WTC11 (cell line): ENCODE results near the gene RETSAT. TPM values are rescaled to one million over a fixed set of nuclear protein-coding genes. Genes with fewer than 3 reads are reported as not detected.

Source experiments
- ATAC-seq: fragments of 200-7000 bp; cut with Tn5 transposase; 2 replicates; pipeline ENCODE4 v1.10.0; 2021; ENCODE audit warnings: mild to moderate bottlenecking, moderate library complexity
- CTCF ChIA-PET: fragments of 300-600 bp; sonication (Branson Sonifier 250); formaldehyde crosslinking; loops from one replicate; lab custom pipeline; 2021; ENCODE audit warnings: antibody characterized with exemption; lab: Charles Lee
- POLR2A ChIA-PET: fragments of 350-600 bp; sonication (Branson Sonifier 250); formaldehyde crosslinking; loops from one replicate; lab custom pipeline; 2021; ENCODE audit warnings: antibody characterized with exemption; lab: Charles Lee
- DNase-seq: peaks from one replicate; pipeline ENCODE4 v3.0.0; 2021; ENCODE audit warnings: low spot score
- H3K27ac Mint-ChIP-seq: 2 replicates; pipeline ENCODE4 v1.8.0; 2021; ENCODE audit warnings: mixed read lengths
- H3K27me3 Mint-ChIP-seq: 2 replicates; pipeline ENCODE4 v1.8.0; 2021; ENCODE audit warnings: low read depth, mild to moderate bottlenecking, moderate library complexity, mixed read lengths
- H3K36me3 Mint-ChIP-seq: 2 replicates; pipeline ENCODE4 v1.8.0; 2021; ENCODE audit warnings: mixed read lengths
- H3K4me1 Mint-ChIP-seq: 2 replicates; pipeline ENCODE4 v1.8.0; 2022; ENCODE audit warnings: mixed read lengths
- H3K4me3 Mint-ChIP-seq: 2 replicates; pipeline ENCODE4 v1.8.0; 2021; ENCODE audit warnings: mild to moderate bottlenecking, moderate library complexity, mixed read lengths
- H3K9me3 Mint-ChIP-seq: 2 replicates; pipeline ENCODE4 v1.8.0; 2021; ENCODE audit warnings: mixed read lengths
- ATF1 ChIP-seq: sonication (generic); formaldehyde crosslinking; IDR thresholded peaks from 2 replicates; pipeline ENCODE4 v1.8.1; 2023; ENCODE audit warnings: mild to moderate bottlenecking, moderate library complexity, missing genetic modification reagents
- ELF4 ChIP-seq: sonication (generic); formaldehyde crosslinking; IDR thresholded peaks from 2 replicates; pipeline ENCODE4 v1.8.1; 2022; ENCODE audit warnings: low read depth, mild to moderate bottlenecking, moderate library complexity, missing genetic modification reagents
- ESRRA ChIP-seq: sonication (generic); formaldehyde crosslinking; IDR thresholded peaks from 2 replicates; pipeline ENCODE4 v1.8.1; 2022; ENCODE audit warnings: mild to moderate bottlenecking, missing genetic modification reagents, borderline replicate concordance
- FOXP4 ChIP-seq: sonication (generic); formaldehyde crosslinking; IDR thresholded peaks from 2 replicates; pipeline ENCODE4 v1.8.0; 2022; ENCODE audit warnings: mild to moderate bottlenecking, missing genetic modification reagents
- GABPB1 ChIP-seq: sonication (generic); formaldehyde crosslinking; IDR thresholded peaks from 2 replicates; pipeline ENCODE4 v1.8.1; 2023; ENCODE audit warnings: mild to moderate bottlenecking, missing genetic modification reagents
- NFATC4 ChIP-seq: fragments of 250-450 bp; sonication (Bioruptor Pico); IDR thresholded peaks from 2 replicates; pipeline ENCODE4 v1.9.0; 2021; ENCODE audit warnings: mild to moderate bottlenecking
- NFE2L1 ChIP-seq: sonication (generic); formaldehyde crosslinking; IDR thresholded peaks from 2 replicates; pipeline ENCODE4 v1.8.1; 2023; ENCODE audit warnings: missing genetic modification reagents
- NR1H2 ChIP-seq: sonication (generic); formaldehyde crosslinking; IDR thresholded peaks from 2 replicates; pipeline ENCODE4 v1.9.0; 2021; ENCODE audit warnings: mild to moderate bottlenecking, moderate library complexity, missing genetic modification reagents
- SP1 ChIP-seq: sonication (generic); formaldehyde crosslinking; conservative IDR thresholded peaks from 2 replicates; pipeline ENCODE4 v1.8.1; 2022; ENCODE audit warnings: missing genetic modification reagents
- ZNF219 ChIP-seq: sonication (generic); formaldehyde crosslinking; IDR thresholded peaks from 2 replicates; pipeline ENCODE4 v1.8.0; 2023; ENCODE audit warnings: missing genetic modification reagents, mild to moderate bottlenecking, borderline replicate concordance
- ZNF317 ChIP-seq: sonication (generic); formaldehyde crosslinking; IDR thresholded peaks from 2 replicates; pipeline ENCODE4 v1.8.1; 2023; ENCODE audit warnings: low read depth, mild to moderate bottlenecking, moderate library complexity, missing genetic modification reagents, borderline replicate concordance
- ZNF396 ChIP-seq: fragments of 250-450 bp; sonication (Bioruptor Pico); IDR thresholded peaks from 2 replicates; pipeline ENCODE4 v1.8.0; 2021; ENCODE audit warnings: mild to moderate bottlenecking, moderate library complexity, borderline replicate concordance
- ZNF423 ChIP-seq: fragments of 250-450 bp; sonication (Bioruptor Pico); IDR thresholded peaks from 2 replicates; pipeline ENCODE4 v2.1.2; 2022; ENCODE audit warnings: mild to moderate bottlenecking, moderate library complexity
- ZSCAN18 ChIP-seq: fragments of 250-450 bp; sonication (Bioruptor Pico); IDR thresholded peaks from 2 replicates; pipeline ENCODE4 v2.1.2; 2022; ENCODE audit warnings: mild to moderate bottlenecking, moderate library complexity
- total RNA-seq: library from RNA; stranded (reverse); gene quantifications from 3 replicates; pipeline ENCODE4 v1.2.3, GENCODE V29; 2021
- TF ChIP-seq, protein P1 (sequence below): sonication (generic); formaldehyde crosslinking; IDR thresholded peaks from 2 replicates; pipeline ENCODE4 v1.8.1; 2022; ENCODE audit warnings: mild to moderate bottlenecking, moderate library complexity, missing genetic modification reagents
- TF ChIP-seq, protein P2 (sequence below): fragments of 250-450 bp; sonication (Bioruptor Pico); IDR thresholded peaks from 2 replicates; pipeline ENCODE4 v1.9.0; 2021; ENCODE audit warnings: mild to moderate bottlenecking
- TF ChIP-seq, protein P3 (sequence below): sonication (generic); formaldehyde crosslinking; IDR thresholded peaks from 2 replicates; pipeline ENCODE4 v1.8.0; 2022; ENCODE audit warnings: mild to moderate bottlenecking, missing genetic modification reagents
- TF ChIP-seq, protein P4 (sequence below): fragments of 250-450 bp; sonication (Bioruptor Pico); IDR thresholded peaks from 2 replicates; pipeline ENCODE4 v1.9.0; 2021; ENCODE audit warnings: mild to moderate bottlenecking, borderline replicate concordance
- TF ChIP-seq, protein P5 (sequence below): fragments of 250-450 bp; sonication (Bioruptor Pico); IDR thresholded peaks from 2 replicates; pipeline ENCODE4 v1.9.0; 2021; ENCODE audit warnings: moderate library complexity, mild to moderate bottlenecking, inconsistent platforms, borderline replicate concordance

Gene RETSAT
- total RNA-seq, 1 experiment from 2014 or later: 24.4 TPM

GRCh38 chr2:85371045-85371444 is 16.7 kb upstream of the RETSAT start (continued):
- TF ChIP-seq SP1 (no peak), FOXP4 (CRISPR knock-in tag) (no peak)

GRCh38 chr2:85369500-85369899 is 15.2 kb upstream of the RETSAT start:
- ATAC-seq (no peak), DNase-seq (no peak)
- CTCF ChIA-PET: interaction anchor here (1.3 kb wide), 1 partner anchor 36 kb away, joined by 5 read pairs; no protein-coding TSS in a partner anchor
- no peak overlapping the region for H3K4me3 Mint-ChIP-seq
- 0 out of 2 replicates have a peak, but pooled peaks cover 4% of the 10 kb centered on the region for H3K9me3 Mint-ChIP-seq
- no peak overlapping the region for H3K27ac Mint-ChIP-seq
- no peaks in the 10 kb centered on the region for H3K4me1 Mint-ChIP-seq
- no peak for TF ChIP-seq ZNF396
- TF ChIP-seq, protein P1, sequence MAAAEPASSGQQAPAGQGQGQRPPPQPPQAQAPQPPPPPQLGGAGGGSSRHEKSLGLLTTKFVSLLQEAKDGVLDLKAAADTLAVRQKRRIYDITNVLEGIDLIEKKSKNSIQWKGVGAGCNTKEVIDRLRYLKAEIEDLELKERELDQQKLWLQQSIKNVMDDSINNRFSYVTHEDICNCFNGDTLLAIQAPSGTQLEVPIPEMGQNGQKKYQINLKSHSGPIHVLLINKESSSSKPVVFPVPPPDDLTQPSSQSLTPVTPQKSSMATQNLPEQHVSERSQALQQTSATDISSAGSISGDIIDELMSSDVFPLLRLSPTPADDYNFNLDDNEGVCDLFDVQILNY (CRISPR knock-in tag): no peak
- no peak for TF ChIP-seq ZNF219 (CRISPR knock-in tag)
- TF ChIP-seq, protein P2, sequence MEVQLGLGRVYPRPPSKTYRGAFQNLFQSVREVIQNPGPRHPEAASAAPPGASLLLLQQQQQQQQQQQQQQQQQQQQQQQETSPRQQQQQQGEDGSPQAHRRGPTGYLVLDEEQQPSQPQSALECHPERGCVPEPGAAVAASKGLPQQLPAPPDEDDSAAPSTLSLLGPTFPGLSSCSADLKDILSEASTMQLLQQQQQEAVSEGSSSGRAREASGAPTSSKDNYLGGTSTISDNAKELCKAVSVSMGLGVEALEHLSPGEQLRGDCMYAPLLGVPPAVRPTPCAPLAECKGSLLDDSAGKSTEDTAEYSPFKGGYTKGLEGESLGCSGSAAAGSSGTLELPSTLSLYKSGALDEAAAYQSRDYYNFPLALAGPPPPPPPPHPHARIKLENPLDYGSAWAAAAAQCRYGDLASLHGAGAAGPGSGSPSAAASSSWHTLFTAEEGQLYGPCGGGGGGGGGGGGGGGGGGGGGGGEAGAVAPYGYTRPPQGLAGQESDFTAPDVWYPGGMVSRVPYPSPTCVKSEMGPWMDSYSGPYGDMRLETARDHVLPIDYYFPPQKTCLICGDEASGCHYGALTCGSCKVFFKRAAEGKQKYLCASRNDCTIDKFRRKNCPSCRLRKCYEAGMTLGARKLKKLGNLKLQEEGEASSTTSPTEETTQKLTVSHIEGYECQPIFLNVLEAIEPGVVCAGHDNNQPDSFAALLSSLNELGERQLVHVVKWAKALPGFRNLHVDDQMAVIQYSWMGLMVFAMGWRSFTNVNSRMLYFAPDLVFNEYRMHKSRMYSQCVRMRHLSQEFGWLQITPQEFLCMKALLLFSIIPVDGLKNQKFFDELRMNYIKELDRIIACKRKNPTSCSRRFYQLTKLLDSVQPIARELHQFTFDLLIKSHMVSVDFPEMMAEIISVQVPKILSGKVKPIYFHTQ: no peak
- TF ChIP-seq ESRRA (CRISPR knock-in tag): no peak
- TF ChIP-seq, protein P3, sequence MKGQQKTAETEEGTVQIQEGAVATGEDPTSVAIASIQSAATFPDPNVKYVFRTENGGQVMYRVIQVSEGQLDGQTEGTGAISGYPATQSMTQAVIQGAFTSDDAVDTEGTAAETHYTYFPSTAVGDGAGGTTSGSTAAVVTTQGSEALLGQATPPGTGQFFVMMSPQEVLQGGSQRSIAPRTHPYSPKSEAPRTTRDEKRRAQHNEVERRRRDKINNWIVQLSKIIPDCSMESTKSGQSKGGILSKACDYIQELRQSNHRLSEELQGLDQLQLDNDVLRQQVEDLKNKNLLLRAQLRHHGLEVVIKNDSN (CRISPR knock-in tag): no peak
- no peak for TF ChIP-seq ATF1 (CRISPR knock-in tag)
- TF ChIP-seq NR1H2 (CRISPR knock-in tag): no peak
- no peaks in the 10 kb centered on the region for H3K27me3 Mint-ChIP-seq
- POLR2A ChIA-PET: interaction anchor here (0.7 to 1.2 kb wide), 2 partner anchors 15 to 20 kb away, joined by 3 read pairs; no protein-coding TSS in a partner anchor
- H3K36me3 Mint-ChIP-seq: peaks cover 8% of the 10 kb centered on the region

- DNase-seq (no peak), ATAC-seq (no peak)
- H3K36me3 Mint-ChIP-seq: peaks cover 7% of the 10 kb centered on the region
- H3K27me3 Mint-ChIP-seq: no peaks in the 10 kb centered on the region
- H3K4me3 Mint-ChIP-seq: no peak overlapping the region
- H3K4me1 Mint-ChIP-seq: no peaks in the 10 kb centered on the region
- H3K9me3 Mint-ChIP-seq: 0 out of 2 replicates have a peak, but pooled peaks cover 2% of the 10 kb centered on the region
- no peak overlapping the region for H3K27ac Mint-ChIP-seq
- POLR2A ChIA-PET: no interaction called here
- CTCF ChIA-PET: no interaction called here
- TF ChIP-seq, protein P4, sequence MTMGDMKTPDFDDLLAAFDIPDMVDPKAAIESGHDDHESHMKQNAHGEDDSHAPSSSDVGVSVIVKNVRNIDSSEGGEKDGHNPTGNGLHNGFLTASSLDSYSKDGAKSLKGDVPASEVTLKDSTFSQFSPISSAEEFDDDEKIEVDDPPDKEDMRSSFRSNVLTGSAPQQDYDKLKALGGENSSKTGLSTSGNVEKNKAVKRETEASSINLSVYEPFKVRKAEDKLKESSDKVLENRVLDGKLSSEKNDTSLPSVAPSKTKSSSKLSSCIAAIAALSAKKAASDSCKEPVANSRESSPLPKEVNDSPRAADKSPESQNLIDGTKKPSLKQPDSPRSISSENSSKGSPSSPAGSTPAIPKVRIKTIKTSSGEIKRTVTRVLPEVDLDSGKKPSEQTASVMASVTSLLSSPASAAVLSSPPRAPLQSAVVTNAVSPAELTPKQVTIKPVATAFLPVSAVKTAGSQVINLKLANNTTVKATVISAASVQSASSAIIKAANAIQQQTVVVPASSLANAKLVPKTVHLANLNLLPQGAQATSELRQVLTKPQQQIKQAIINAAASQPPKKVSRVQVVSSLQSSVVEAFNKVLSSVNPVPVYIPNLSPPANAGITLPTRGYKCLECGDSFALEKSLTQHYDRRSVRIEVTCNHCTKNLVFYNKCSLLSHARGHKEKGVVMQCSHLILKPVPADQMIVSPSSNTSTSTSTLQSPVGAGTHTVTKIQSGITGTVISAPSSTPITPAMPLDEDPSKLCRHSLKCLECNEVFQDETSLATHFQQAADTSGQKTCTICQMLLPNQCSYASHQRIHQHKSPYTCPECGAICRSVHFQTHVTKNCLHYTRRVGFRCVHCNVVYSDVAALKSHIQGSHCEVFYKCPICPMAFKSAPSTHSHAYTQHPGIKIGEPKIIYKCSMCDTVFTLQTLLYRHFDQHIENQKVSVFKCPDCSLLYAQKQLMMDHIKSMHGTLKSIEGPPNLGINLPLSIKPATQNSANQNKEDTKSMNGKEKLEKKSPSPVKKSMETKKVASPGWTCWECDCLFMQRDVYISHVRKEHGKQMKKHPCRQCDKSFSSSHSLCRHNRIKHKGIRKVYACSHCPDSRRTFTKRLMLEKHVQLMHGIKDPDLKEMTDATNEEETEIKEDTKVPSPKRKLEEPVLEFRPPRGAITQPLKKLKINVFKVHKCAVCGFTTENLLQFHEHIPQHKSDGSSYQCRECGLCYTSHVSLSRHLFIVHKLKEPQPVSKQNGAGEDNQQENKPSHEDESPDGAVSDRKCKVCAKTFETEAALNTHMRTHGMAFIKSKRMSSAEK (CRISPR knock-in tag): no peak
- TF ChIP-seq, protein P3 (CRISPR knock-in tag): no peak
- no peak for TF ChIP-seq ZNF317 (CRISPR knock-in tag)
- TF ChIP-seq ELF4 (CRISPR knock-in tag): no peak
- no peak for TF ChIP-seq NFE2L1
- TF ChIP-seq GABPB1 (CRISPR knock-in tag): no peak
- no peak for TF ChIP-seq NFATC4
- TF ChIP-seq ZNF423: no peak
- no peak for TF ChIP-seq NR1H2 (CRISPR knock-in tag)
- TF ChIP-seq, protein P5, sequence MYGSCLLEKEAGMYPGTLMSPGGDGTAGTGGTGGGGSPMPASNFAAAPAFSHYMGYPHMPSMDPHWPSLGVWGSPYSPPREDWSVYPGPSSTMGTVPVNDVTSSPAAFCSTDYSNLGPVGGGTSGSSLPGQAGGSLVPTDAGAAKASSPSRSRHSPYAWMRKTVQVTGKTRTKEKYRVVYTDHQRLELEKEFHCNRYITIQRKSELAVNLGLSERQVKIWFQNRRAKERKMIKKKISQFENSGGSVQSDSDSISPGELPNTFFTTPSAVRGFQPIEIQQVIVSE (CRISPR knock-in tag): no peak
- no peak for TF ChIP-seq ZSCAN18 (CRISPR knock-in tag)
These were observed 14.6 kb upstream of the RETSAT start for GRCh38 chr2:85368921-85369320.
